ENCODE measurements around the gene BMP2K. TPM values are rescaled to one million over a fixed set of nuclear protein-coding genes. Genes with fewer than 3 reads are reported as not detected.

The BMP2K gene
- total RNA-seq, 3 donors from 2014 or later (not counting 1 experiment from before 2014, with no cell fraction given): 10.1 to 13.5 (median 11.7) TPM

- Mint-ChIP-seq H3K27ac (no peak overlapping the region), H3K27me3 (ENCODE audit: low read depth in 2 of 2) (no peaks in the 10 kb centered on the region), H3K36me3 (no peaks in the 10 kb centered on the region), H3K4me3 (no peak overlapping the region), H3K9me3 (no peaks in the 10 kb centered on the region), H3K4me1 (no peaks in the 10 kb centered on the region)
- no peak overlapping the region for H3K4me3 ChIP-seq (ENCODE audit: low read length)
- no peak overlapping the region for H3K27ac ChIP-seq (ENCODE audit: low read length)
- no peaks in the 10 kb centered on the region for H3K4me1 ChIP-seq (ENCODE audit: control insufficient read depth, insufficient read depth, low read length)
- ATAC-seq (no peak), DNase-seq (no peak)
- H3K27me3 ChIP-seq (ENCODE audit: control insufficient read depth, insufficient read depth, low read length): no peaks in the 10 kb centered on the region
- TF ChIP-seq, protein P1, sequence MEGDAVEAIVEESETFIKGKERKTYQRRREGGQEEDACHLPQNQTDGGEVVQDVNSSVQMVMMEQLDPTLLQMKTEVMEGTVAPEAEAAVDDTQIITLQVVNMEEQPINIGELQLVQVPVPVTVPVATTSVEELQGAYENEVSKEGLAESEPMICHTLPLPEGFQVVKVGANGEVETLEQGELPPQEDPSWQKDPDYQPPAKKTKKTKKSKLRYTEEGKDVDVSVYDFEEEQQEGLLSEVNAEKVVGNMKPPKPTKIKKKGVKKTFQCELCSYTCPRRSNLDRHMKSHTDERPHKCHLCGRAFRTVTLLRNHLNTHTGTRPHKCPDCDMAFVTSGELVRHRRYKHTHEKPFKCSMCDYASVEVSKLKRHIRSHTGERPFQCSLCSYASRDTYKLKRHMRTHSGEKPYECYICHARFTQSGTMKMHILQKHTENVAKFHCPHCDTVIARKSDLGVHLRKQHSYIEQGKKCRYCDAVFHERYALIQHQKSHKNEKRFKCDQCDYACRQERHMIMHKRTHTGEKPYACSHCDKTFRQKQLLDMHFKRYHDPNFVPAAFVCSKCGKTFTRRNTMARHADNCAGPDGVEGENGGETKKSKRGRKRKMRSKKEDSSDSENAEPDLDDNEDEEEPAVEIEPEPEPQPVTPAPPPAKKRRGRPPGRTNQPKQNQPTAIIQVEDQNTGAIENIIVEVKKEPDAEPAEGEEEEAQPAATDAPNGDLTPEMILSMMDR (IDR thresholded peaks at IDR 0.05): no peak
- no peaks in the 10 kb centered on the region for H3K36me3 ChIP-seq (ENCODE audit: control insufficient read depth, insufficient read depth, low read length)
- intact Hi-C loops (cut with micrococcal nuclease): no loop called here
- H3K9me3 ChIP-seq (ENCODE audit: control insufficient read depth, insufficient read depth, low read length): no peaks in the 10 kb centered on the region
These were observed 123.2 kb downstream of the BMP2K start for GRCh38 chr4:78899302-78899701.

DNA sequence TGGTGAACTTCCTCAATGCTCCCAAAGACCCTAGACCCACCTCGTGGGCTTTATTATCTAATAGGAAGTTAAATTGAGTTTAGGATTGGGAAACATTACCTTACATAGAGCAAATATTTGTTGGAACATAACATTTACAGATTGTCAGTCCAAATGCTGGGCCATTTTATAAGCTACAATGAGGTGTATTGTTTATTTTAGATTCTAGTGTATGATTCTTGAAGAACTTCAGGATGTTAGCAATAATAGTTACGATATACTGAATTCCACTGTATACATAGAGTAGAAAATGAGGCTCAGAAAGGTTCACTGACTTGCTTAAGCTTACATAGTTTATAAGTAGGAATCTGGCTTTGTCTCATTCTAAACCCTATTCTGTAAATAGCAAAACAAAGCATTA, 125.7 kb downstream of the BMP2K start:
- WGBS (ENCODE audit: insufficient coverage): no CpG with 5 or more reads among the region's 2 CpGs
- Mint-ChIP-seq H3K4me1 (no peaks in the 10 kb centered on the region), H3K27ac (no peak overlapping the region), H3K4me3 (no peak overlapping the region), H3K36me3 (no peaks in the 10 kb centered on the region), H3K27me3 (ENCODE audit: low read depth in 2 of 2) (no peaks in the 10 kb centered on the region), H3K9me3 (no peaks in the 10 kb centered on the region)
- ATAC-seq: no peak
- TF ChIP-seq, protein P1 (IDR thresholded peaks at IDR 0.05): no peak
- no peaks in the 10 kb centered on the region for H3K36me3 ChIP-seq (ENCODE audit: control insufficient read depth, insufficient read depth, low read length)
- no peaks in the 10 kb centered on the region for H3K4me1 ChIP-seq (ENCODE audit: control insufficient read depth, insufficient read depth, low read length)
- intact Hi-C loops (cut with micrococcal nuclease): no loop called here
- no peaks in the 10 kb centered on the region for H3K9me3 ChIP-seq (ENCODE audit: control insufficient read depth, insufficient read depth, low read length)
- no peak overlapping the region for H3K4me3 ChIP-seq (ENCODE audit: low read length)
- H3K27ac ChIP-seq (ENCODE audit: low read length): no peak overlapping the region
- no peak for DNase-seq
- no peaks in the 10 kb centered on the region for H3K27me3 ChIP-seq (ENCODE audit: control insufficient read depth, insufficient read depth, low read length)

- WGBS (ENCODE audit: insufficient coverage): no CpG with 5 or more reads among the region's 1 CpG
- no peaks in the 10 kb centered on the region for H3K4me1 Mint-ChIP-seq
- TF ChIP-seq, protein P1 (IDR thresholded peaks at IDR 0.05): no peak
- Histone ChIP-seq H3K27me3 (ENCODE audit: control insufficient read depth, insufficient read depth, low read length) (no peaks in the 10 kb centered on the region), H3K4me1 (ENCODE audit: control insufficient read depth, insufficient read depth, low read length) (no peaks in the 10 kb centered on the region), H3K4me3 (ENCODE audit: low read length) (no peak overlapping the region), H3K36me3 (ENCODE audit: control insufficient read depth, insufficient read depth, low read length) (no peaks in the 10 kb centered on the region), H3K27ac (ENCODE audit: low read length) (no peak overlapping the region), H3K9me3 (ENCODE audit: control insufficient read depth, insufficient read depth, low read length) (no peaks in the 10 kb centered on the region)
- DNase-seq: no peak
- intact Hi-C loops (cut with micrococcal nuclease): no loop called here
- H3K4me3 Mint-ChIP-seq: no peak overlapping the region
- no peaks in the 10 kb centered on the region for H3K27me3 Mint-ChIP-seq (ENCODE audit: low read depth in 2 of 2)
- no peak for ATAC-seq
- no peaks in the 10 kb centered on the region for H3K36me3 Mint-ChIP-seq
- no peaks in the 10 kb centered on the region for H3K9me3 Mint-ChIP-seq
- H3K27ac Mint-ChIP-seq: no peak overlapping the region
These were observed 126.1 kb downstream of the BMP2K start for GRCh38 chr4:78902298-78902697.

GRCh38 chr4:78904143-78904542, 128.0 kb downstream of the BMP2K start:
- 93% methylated on average over 1 of the region's 1 CpG for WGBS (ENCODE audit: insufficient coverage)

More at GRCh38 chr4:78904143-78904542, 128.0 kb downstream of the BMP2K start:
- Mint-ChIP-seq H3K27ac (no peak overlapping the region), H3K4me3 (no peak overlapping the region), H3K4me1 (no peaks in the 10 kb centered on the region), H3K27me3 (ENCODE audit: low read depth in 2 of 2) (no peaks in the 10 kb centered on the region), H3K9me3 (no peaks in the 10 kb centered on the region), H3K36me3 (no peaks in the 10 kb centered on the region)
- Histone ChIP-seq H3K36me3 (ENCODE audit: control insufficient read depth, insufficient read depth, low read length) (no peaks in the 10 kb centered on the region), H3K9me3 (ENCODE audit: control insufficient read depth, insufficient read depth, low read length) (no peaks in the 10 kb centered on the region), H3K4me1 (ENCODE audit: control insufficient read depth, insufficient read depth, low read length) (no peaks in the 10 kb centered on the region), H3K27ac (ENCODE audit: low read length) (no peak overlapping the region), H3K27me3 (ENCODE audit: control insufficient read depth, insufficient read depth, low read length) (no peaks in the 10 kb centered on the region), H3K4me3 (ENCODE audit: low read length) (no peak overlapping the region)
- TF ChIP-seq, protein P1 (IDR thresholded peaks at IDR 0.05): no peak
- intact Hi-C loops (cut with micrococcal nuclease): no loop called here
- no peak for DNase-seq
- no peak for ATAC-seq

Measured in natural killer cell (primary cell).